Measurements from ENCODE around the gene RNF167.

DNA sequence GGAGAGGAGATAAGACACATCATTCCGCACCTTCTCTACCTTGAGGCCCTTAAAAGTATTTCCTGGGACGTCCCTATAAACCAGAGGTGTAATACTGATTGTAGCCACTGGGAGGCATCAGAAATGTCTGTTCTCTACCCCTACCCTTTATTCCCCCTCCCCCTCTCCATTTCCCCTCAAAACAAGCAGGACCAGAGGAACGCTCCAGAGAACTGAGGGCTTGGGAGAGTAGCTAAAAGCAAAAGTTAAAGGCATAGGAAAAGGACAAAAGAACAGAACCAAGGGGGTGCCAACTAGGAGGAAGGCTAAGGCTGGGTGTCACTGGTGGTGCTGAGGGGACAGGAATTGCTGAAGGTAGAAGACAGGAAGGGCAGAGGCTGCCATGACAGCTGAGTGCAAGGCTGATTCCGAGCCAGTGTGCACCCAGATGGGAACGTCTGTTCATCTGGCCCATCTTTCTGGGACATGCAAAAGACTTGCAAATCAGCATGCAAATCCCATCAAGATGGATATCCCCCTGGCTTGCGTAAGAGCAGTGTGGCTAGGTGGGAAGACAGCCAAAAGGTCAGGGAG is 40.7 kb downstream of the RNF167 start:
- TF ChIP-seq POLR2A (IDR thresholded peaks at IDR 0.05; ENCODE audit: borderline replicate concordance, extremely low read depth, insufficient read depth, insufficient read length) (no peak), SP1 (IDR thresholded peaks at IDR 0.05; ENCODE audit: low read depth) (no peak), EZH2phosphoT487 (IDR thresholded peaks at IDR 0.05; ENCODE audit: borderline replicate concordance) (no peak), RAD21 (IDR thresholded peaks at IDR 0.05; ENCODE audit: low read depth) (peak; percentile 51), EZH2 (IDR thresholded peaks at IDR 0.05) (no peak)
- TF ChIP-seq, protein P1, sequence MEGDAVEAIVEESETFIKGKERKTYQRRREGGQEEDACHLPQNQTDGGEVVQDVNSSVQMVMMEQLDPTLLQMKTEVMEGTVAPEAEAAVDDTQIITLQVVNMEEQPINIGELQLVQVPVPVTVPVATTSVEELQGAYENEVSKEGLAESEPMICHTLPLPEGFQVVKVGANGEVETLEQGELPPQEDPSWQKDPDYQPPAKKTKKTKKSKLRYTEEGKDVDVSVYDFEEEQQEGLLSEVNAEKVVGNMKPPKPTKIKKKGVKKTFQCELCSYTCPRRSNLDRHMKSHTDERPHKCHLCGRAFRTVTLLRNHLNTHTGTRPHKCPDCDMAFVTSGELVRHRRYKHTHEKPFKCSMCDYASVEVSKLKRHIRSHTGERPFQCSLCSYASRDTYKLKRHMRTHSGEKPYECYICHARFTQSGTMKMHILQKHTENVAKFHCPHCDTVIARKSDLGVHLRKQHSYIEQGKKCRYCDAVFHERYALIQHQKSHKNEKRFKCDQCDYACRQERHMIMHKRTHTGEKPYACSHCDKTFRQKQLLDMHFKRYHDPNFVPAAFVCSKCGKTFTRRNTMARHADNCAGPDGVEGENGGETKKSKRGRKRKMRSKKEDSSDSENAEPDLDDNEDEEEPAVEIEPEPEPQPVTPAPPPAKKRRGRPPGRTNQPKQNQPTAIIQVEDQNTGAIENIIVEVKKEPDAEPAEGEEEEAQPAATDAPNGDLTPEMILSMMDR (IDR thresholded peaks at IDR 0.05 in 2 of 3, conservative IDR thresholded peaks at IDR 0.05 in 1 of 3; ENCODE audit: borderline replicate concordance in 1 of 3, insufficient read depth in 1 of 3, low read depth in 2 of 3, low read length in 2 of 3) = peak; percentile 58 to 73 (median 65); a peak in 5 of 6 replicates
